ENCODE data around the gene SQSTM1.
"Not testable (repeated sequence)": the region's sequence is repeated elsewhere in the genome, so short reads cannot be mapped to it uniquely, and the experiment has no call there.

Gene SQSTM1

DNA sequence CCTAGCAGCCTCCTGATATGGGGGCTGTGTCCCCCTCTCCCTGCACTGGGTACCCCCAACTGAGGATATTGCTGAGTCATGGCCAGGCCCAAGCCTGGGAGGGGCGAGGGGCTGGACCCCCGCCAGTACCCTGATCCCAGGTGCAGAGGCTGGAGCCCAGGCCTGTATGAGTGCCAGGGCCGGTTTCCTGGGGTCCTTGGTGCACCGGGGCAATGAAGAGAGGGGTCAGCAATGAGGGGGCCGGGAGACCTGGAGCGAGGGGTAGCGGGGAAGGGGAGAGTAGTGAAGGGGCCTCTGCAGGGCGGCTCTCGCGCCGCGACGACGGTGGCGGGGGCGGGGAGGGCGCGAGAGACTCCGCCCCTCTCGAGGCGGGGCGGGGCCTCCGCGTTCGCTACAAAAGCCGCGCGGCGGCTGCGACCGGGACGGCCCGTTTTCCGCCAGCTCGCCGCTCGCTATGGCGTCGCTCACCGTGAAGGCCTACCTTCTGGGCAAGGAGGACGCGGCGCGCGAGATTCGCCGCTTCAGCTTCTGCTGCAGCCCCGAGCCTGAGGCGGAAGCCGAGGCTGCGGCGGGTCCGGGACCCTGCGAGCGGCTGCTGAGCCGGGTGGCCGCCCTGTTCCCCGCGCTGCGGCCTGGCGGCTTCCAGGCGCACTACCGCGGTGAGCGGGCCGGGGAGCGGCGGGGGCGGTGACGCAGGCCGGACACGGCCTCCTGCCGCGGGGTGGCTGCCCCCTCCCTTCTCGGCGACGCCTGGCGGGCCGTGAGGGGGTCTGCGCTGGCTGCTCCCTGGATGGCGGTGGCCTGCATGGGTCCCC is at the start of gene SQSTM1:
Gene SQSTM1 (plus strand): TSS at position 423 of the 815 bp plus-strand sequence. CDS start 32 bp downstream, at position 455.
- DNase-seq, result peak; percentile 92

DNA sequence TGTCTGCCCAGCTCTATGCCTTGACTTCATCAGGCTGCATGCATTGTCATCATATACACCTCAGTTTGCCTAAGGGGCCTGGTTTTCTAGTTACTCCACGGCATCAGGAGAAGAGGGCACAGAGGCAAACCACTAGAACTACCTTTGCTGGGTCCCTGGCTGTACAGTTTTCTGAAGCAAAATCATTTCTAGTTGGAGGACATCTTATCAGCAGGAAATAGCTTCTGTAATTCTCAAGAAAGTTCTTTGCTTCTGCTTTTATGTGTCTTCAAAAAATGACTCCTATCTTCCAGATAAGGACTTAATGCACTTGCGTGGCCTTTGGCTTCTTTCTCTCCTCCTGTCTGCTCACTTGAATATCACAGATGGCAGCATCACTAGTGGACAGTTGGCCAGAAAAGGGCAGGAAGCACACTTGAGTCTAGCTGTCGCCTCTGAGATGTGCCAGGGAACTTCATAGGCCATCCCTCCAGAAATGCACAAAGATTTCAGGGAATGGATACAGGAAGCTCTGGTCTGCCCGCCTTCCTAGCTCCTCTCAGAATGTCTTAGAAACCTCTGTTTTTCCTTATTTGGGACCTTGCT is 49.3 kb upstream of the SQSTM1 start:
- DNase-seq, result no peak

DNA sequence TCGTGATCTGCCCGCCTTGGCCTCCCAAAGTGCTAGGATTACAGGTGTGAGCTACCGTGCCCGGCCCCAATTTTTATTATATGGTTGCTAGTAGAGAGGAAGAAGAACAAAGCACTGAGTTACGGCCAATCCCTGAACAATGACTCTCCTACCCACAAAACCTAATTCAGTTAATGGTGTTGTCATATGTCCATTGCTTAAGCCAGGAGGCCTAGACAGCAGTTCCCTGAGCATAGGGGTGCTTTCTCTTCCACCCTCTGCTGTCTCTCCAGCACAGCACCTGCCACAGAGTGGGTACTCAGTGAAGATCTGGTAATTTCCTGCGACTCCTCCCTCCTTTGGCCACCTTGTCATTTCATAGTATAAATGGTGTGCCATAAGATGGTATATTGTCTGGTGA is 48.4 kb upstream of the SQSTM1 start:
- no peak for DNase-seq

DNA sequence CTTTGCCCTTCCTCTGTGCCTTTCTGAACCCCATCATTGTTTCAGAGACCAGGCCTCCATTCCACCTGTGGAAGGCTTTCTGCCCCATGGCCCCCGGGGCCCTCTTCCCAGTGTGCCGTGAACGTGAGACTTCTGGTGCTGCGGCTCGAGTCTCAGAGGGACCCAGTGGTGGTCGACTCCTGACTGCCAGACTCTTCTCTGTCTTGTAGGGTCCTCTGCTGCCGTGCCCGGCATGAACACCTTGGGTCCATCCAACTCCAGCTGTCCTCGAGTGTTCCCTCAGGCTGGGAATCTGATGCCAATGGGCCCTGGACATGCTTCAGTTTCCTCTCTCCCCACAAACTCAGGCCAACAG is 47.0 kb upstream of the SQSTM1 start:
- DNase-seq, result no peak

DNA sequence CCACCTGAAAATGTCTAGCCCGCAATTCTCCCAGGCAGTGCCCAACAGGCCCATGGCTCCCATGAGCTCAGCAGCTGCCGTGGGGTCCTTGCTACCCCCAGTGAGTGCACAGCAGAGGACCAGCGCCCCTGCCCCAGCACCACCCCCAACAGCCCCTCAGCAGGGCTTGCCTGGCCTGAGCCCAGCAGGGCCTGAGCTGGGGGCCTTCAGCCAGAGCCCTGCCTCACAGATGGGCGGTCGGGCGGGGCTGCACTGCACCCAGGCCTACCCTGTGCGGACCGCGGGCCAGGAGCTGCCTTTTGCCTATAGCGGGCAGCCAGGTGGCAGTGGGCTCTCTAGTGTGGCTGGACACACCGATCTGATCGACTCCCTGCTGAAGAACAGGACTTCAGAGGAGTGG is 46.3 kb upstream of the SQSTM1 start:
- no peak for DNase-seq

DNA sequence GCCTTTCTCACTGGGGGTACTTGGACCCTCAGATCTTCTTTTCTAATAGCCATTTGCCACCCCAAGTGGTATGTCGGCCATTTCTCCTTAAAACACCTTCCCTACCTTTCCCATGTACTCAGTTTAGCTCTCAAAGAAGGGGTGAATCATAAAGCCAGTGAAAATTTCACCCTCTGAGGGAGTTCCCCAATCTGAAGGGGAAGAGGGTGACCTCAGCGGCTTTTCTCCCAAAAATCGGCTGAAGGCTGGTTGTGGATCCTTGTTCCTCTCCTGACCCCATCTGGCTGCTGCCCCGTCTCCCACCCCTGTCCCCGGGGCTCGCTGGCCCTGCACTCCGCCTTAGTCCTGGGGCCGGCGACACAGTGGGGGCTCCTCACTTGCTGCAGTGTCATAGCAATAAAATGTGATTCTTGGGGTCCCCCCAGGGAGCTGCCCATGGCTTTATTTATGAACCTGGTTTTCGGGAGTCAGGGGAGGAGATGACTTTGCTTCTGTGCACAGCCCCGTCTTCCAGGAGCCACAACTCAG is 44.2 kb upstream of the SQSTM1 start:
- DNase-seq, result no peak

DNA sequence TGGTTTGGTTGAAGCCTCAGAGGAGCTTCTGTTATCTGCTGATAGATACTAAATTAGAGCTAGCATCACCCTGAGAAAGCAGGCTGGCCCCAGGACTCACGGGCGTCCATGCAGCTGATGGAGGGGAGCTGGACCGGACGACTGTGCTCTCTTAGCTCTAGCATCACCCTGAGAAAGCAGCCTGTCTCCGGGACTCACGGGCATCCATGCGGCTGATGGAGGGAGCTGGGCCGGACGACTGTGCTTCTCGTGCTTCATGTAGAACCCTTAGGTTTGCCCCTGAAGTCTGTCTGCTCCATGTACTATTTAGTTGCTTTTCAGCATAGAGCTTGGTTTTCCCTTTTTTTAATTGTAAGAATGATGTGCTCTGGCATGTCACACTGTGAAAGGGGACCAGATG is 43.2 kb upstream of the SQSTM1 start:
- no peak for DNase-seq

DNA sequence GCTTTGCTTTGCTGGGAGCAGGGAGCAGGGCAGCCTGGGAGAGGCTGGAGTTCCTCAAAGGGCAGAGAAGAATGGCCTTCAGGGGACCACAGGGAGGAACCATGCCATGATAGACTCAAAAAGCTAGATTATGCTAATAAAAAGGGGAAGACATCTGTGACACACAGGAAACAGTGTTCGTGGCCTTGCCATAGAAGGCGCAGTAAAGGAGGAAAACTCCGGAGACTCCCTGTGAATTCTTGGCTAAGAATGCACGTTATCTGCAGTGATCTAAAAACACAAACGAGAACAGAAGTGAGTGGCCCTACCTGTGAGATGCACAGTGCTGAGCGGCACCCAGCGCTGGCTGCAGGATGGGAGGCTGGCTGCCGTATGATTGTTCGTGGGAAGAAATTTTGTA is 42.8 kb upstream of the SQSTM1 start:
- DNase-seq, result no peak

DNA sequence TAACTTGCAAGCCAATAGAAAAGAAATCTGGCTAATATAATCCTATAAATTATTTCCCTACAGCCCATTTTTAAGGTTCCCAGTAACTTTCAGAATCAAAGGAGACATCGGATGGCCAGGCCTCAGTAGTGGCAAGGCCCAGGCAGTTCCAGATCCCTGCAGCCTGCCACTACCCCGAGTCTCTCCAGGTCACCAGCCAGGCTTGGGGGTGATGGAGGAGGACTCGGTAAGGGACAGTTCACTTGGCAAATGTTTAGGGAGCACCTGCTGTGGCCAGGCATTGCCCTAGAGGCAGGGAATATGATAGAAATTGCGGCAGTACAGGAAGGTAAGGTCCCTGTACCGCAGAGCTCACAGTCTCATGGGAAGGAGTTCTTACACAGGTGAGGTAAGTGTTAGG is 42.1 kb upstream of the SQSTM1 start:
- no peak for DNase-seq

DNA sequence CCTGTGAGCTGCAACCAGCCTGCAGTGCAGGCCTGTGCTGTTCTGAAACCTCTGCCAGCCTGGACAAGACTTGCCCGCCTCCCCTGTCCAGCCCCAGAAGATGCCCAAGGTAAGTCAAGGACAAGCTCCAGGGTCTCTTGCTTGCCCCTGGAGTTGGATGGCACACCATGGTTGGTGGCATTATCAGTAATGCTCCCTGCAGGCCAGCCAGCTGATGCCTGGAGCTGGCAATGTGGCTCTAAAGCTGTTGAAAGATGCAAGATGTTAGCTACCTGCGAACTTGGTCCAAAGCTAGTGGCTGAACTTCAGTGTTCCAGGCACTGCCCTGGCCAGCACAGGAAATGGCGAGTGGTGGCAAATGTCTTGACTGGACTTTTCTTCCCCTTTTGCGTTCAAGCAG is 40.9 kb upstream of the SQSTM1 start:
- no peak for DNase-seq

DNA sequence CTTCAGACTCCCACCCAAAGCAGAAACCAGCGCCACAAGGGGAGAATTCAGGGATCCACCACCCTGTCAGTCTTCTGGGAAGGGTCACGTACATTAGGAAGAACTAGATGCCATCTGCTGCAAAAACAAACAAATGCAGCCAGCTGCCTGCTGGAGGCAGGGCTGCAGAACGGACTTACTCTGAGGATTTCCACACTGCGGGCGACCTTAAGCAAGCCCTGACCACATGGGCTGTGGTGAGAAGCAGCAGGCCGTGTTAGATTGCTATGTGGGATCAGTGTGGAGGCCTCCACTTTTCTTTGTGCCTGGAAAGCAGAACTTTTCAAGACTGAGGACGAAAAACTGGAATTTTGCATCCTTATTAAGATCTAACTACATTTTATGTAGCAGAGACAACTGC is 40.3 kb upstream of the SQSTM1 start:
- no peak for DNase-seq

DNA sequence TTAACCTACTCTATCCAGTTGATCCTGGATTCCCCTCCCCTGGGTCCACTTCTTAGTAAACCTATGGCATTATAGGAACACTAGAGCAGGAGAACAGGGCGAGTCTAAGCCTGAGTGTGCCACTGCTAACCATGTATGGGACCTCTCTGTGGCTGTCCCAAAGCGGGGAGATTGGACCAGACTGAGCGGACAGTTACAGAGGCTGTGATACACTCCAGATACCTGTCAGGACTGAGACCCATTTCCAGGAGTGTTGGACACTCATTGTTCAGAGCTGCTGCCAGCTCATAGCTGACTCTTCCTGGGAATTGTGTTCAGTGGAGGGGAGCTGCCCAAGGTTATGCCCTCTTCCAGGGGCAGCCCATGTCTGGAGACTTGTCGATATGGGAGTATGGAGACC is 38.9 kb upstream of the SQSTM1 start:
- no peak for DNase-seq

DNA sequence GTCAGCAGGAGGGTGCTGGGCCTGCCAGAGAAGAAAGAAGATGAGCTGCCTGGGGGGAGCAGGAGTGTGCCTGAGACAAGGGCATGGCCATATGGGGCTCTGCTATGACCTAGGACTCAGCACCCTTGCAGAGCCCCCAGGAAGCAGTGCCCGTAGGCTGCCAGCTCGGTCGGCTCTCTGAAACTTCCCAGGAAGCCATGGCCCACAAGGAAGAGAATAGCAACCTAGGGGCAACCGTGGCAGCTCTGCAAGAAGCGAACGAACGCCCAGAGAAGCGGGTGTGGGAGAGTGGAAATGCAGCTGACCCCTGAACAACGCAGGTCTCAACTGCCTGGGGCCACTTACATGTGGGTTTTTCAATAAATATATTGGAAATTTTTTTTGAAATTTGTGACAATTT is 37.6 kb upstream of the SQSTM1 start:
- DNase-seq, result no peak

DNA sequence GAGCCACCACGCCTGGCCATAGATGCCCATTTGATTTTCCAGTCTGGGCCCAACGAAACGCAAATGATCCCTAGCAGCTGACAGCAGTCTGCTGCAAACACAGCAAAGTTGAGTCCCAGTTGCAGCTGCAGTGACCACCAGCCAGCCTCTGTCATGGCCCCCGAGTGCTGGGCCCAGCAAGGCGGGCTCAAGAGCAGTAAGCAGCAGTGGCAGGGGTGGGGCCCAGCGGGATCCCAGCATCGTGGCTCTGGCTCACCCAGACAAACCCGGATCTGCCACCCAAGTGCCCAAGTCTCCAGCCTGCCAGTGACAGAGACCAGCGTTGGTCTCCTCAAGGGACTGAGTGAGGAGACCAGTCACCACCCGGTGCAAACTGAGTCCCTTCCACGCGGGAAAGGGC is 33.8 kb upstream of the SQSTM1 start:
- DNase-seq, result no peak

DNA sequence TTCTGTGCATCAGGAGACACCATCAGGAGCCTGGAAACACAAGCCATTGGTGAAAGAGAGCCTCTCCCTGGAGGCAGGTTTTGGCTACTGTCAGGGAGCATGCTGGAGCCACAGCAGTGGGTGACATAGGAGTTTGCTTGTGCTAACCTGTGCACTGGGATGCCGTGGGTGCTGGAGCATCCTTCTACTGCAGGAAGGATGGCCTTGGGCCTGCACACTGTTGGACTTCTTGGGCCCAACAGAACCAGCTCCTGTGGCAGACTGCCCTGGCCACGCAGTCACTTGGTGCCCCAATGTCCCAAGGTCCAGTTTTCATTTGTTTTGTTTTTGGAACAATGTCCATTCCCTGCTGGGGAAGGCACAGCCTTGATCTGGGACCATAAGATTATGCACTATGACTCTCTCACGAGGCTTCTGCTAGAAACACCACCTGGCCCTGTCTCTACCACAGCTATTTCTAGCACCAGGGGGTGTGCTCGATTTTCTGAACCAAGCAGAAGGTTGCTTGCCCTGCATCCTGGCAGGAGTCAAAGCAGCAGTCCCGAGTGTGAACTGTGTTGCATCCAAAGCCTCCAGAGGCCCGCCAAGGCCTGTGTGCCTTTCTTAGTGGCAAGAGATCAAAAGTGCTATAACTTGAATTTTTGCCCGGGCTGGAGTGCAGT is 32.4 kb upstream of the SQSTM1 start:
- no peak for DNase-seq

DNA sequence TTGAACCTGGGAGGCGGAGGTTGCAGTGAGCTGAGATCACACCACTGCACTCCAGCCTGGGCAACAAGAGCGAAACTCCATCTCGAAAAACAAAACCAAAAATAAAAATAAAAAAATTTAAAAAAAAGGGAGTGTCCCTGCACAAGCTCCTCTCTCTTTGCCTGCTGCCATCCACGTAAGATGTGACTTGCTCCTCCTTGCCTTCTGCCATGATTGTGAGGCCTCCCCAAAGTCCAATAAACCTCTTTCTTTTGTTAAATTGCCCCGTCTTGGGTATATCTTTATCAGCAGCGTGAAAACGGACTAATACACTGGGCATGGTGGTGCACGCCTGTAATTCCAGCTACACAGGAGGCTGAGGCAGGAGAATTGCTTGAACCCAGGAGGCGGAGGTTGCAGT is 31.4 kb upstream of the SQSTM1 start:
- not testable (repeated sequence) for DNase-seq

DNA sequence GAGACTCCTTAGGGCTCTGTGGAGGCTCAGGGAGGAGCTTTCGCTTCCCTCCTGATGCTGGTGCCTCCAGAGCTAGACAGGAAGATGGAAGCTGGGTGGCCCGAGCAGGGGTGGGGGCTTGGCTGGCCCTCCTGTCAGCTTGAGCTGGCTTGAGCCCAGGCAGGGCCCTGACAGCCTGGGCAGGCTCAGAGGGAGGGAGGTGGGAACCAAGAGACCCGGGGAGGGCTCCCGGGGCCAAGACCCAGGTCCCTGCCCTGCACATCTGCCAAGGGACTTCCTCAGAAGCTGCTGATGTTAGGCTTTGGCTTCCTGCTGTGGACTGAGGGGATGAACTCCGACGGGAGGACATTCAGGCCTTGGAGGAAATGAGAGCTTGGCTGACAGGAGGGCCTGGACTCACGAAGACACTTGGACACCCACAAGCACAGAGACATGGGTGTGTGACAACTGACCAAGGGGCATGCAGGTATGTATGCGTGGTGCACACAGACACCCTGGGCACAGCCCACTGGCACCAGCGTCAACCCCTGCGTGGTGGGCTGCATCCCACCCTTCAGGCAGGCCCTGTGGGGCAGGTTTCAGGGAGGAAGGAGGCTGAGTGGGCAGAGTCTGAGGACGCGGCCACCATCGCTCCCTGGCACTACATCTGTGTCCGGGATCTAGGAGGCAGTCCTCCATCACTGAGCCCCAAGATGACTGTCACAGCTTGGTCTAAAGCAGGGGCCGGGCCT is 28.7 kb upstream of the SQSTM1 start:
- no peak for DNase-seq

DNA sequence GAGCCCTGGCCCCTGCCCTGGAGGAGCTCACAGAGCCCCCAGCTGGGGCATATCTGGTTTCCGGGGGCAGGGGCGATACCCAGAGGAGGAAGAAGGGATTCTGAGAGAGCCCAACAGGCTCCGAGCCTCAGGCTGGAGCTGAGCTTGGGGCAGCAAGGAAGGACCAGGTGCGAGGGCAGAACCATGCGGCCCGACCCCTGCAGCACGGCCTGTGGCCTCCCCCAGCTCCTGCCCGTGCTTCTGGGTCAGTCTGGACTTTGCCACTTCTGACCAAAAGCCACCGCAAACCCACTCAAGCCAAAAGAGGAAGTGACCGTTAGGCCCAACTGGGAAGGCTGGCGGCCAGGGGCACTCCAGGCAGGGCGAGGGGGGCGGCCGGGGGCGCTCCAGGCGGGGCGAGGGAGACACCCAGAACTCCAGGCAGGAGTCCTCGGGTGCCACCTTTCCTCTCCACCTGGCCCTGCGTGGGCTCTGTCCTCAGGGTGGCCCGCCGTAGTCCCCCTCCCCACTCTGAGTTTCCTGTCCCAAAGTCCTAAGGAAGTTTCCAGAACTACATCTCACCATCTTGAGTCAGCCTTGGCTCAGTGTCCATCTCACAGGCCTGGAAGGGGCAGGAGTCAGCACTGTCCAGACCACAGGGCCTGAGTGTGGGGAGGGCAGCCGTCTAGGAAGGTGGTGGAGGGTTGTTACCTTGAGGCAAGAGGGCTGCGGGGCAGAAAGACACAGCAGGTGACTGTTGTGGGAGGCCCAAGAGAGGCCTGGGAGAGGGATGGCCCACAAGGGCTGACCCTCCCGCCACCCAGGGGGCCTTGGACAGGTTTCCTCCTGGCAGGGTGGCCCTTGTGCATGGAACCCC is 27.9 kb upstream of the SQSTM1 start:
- DNase-seq, result no peak

DNA sequence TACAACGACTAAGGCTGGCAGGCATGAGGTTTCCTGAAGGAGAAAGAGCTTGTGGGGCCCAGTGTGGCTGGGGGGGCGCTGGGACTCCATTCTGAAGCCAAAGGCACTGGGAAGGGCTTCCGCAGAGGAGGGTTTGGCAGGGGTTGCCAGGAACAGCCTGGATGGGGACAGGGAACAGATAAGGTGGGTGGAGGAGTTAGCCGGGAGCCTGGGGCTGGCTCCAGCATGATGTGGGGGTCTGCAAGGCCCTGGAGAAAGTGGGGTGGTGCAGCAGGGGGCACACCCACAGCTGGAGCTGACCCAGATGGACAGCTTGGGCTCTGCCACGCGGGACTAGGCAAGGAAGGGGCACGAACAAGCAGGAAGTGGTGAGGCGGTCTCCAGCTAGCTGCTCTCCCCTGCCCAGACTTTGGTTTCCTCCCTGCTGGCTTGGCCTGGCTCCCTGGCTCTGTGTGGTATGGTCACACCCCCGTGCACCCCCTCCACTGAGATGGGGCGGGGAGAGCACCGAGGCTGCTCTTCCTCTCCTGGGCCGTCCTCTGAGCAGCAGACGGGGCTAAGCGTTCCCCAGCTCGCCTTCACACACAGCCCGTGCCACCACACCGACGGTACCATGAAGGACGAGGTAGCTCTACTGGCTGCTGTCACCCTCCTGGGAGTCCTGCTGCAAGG is 27.1 kb upstream of the SQSTM1 start, which contains the start of gene LTC4S:
Gene LTC4S (plus strand): TSS at position 519 of the 672 bp plus-strand sequence. CDS start 95 bp downstream, at position 614.
- DNase-seq, result peak; percentile 84

DNA sequence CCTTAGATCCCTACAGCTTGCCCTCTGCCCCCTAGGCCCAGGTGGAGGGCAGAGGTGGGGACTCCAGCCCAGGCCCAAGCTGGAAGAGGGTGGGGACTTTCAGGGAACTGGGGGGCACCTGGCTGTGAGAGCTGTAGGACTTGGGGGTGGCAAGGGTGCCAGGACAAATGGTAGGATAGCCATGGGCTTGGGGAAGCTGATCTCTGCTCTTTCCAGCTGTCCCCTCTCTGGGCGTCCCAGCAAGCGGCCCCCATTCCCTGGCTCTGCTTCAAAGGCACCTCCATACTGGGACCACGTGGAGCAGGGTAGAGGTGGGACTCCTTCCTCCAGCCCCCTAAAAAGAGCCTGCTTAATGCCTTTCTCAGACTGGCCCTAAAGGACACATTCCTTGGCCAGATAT is 26.5 kb upstream of the SQSTM1 start:
- DNase-seq, result no peak

DNA sequence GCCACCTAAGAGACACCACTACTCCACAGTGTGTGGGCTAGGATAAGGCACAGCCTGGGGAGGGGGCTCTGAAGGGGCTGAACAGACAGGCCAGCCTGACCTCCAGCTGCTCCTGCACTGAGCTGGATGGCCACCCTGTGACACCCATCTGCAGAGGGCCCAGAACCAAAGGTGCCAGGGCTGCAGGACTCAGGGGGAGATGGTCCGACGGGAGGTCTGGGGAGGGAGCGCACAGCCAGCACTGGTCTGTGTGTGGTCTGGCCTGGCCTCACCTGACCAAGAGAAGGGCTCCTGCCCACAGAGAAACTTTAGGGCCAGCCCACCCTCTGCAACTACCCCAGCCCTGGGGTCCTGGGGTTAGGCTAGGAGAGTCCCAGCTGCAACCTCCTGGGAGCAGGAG is 26.1 kb upstream of the SQSTM1 start:
- DNase-seq, result no peak
